Measurements from ENCODE around the gene NOPCHAP1.
A peak's percentile ranks its signal among the peaks of the same experiment; 100 is the strongest.
"Not testable (repeated sequence)": the region's sequence is repeated elsewhere in the genome, so short reads cannot be mapped to it uniquely, and the experiment has no call there.

NOPCHAP1 gene

GRCh38 chr12:104986022-104986941, at the start of gene NOPCHAP1:
NOPCHAP1 (plus strand) TSS chr12:104986316; CDS start chr12:104986353, 37 bp downstream.
- DNase-seq (ENCODE audit: low spot score), result peak; percentile 89

GRCh38 chr12:104938371-104938770, 47.7 kb upstream of the NOPCHAP1 start:
- no peak for DNase-seq (ENCODE audit: low spot score)

GRCh38 chr12:104939089-104939488, 47.0 kb upstream of the NOPCHAP1 start:
- no peak for DNase-seq (ENCODE audit: low spot score)

- DNase-seq (ENCODE audit: low spot score), result no peak
These were observed 44.7 kb upstream of the NOPCHAP1 start for GRCh38 chr12:104941454-104941853.

- no peak for DNase-seq (ENCODE audit: low spot score)
These were observed 44.0 kb upstream of the NOPCHAP1 start for GRCh38 chr12:104942075-104942474.

- DNase-seq (ENCODE audit: low spot score), result not testable (repeated sequence)
These were observed 42.7 kb upstream of the NOPCHAP1 start for GRCh38 chr12:104943401-104943800.

GRCh38 chr12:104944252-104944651, 41.9 kb upstream of the NOPCHAP1 start:
- DNase-seq (ENCODE audit: low spot score), result no peak

- not testable (repeated sequence) for DNase-seq (ENCODE audit: low spot score)
These were observed 37.4 kb upstream of the NOPCHAP1 start for GRCh38 chr12:104948716-104949115.

- no peak for DNase-seq (ENCODE audit: low spot score)
These were observed 34.2 kb upstream of the NOPCHAP1 start for GRCh38 chr12:104951759-104952509.

GRCh38 chr12:104952816-104953215, 33.3 kb upstream of the NOPCHAP1 start:
- DNase-seq (ENCODE audit: low spot score), result no peak

GRCh38 chr12:104953323-104953722, 32.8 kb upstream of the NOPCHAP1 start:
- DNase-seq (ENCODE audit: low spot score), result no peak

- no peak for DNase-seq (ENCODE audit: low spot score)
These were observed 30.4 kb upstream of the NOPCHAP1 start for GRCh38 chr12:104955703-104956102.

GRCh38 chr12:104956870-104957718, 29.0 kb upstream of the NOPCHAP1 start:
- DNase-seq (ENCODE audit: low spot score), result no peak

- DNase-seq (ENCODE audit: low spot score), result peak; percentile 12
These were observed 28.5 kb upstream of the NOPCHAP1 start for GRCh38 chr12:104957719-104958000.

- DNase-seq (ENCODE audit: low spot score), result peak; percentile 57
These were observed 27.9 kb upstream of the NOPCHAP1 start, which contains the start of gene SLC41A2 for GRCh38 chr12:104958001-104958804. SLC41A2 (minus strand) TSS chr12:104958290; CDS start chr12:104928527, 29,763 bp downstream.

GRCh38 chr12:104958805-104959334, 27.2 kb upstream of the NOPCHAP1 start:
- DNase-seq (ENCODE audit: low spot score), result no peak

GRCh38 chr12:104959335-104959841, 26.7 kb upstream of the NOPCHAP1 start:
- DNase-seq (ENCODE audit: low spot score), result no peak

GRCh38 chr12:104960464-104960863, 25.7 kb upstream of the NOPCHAP1 start:
- DNase-seq (ENCODE audit: low spot score), result no peak

GRCh38 chr12:104963757-104964156, 22.4 kb upstream of the NOPCHAP1 start:
- DNase-seq (ENCODE audit: low spot score), result no peak

GRCh38 chr12:104964167-104964855, 21.8 kb upstream of the NOPCHAP1 start:
- no peak for DNase-seq (ENCODE audit: low spot score)

Measured in globus pallidus (tissue), 1 donor.